Measurements from ENCODE around the gene FOXO1. TPM values are rescaled to one million over a fixed set of nuclear protein-coding genes. Genes with fewer than 3 reads are reported as not detected.

FOXO1 gene
- total RNA-seq, 3 donors from 2014 or later = 54.1 to 163 (median 67.2) TPM

DNA sequence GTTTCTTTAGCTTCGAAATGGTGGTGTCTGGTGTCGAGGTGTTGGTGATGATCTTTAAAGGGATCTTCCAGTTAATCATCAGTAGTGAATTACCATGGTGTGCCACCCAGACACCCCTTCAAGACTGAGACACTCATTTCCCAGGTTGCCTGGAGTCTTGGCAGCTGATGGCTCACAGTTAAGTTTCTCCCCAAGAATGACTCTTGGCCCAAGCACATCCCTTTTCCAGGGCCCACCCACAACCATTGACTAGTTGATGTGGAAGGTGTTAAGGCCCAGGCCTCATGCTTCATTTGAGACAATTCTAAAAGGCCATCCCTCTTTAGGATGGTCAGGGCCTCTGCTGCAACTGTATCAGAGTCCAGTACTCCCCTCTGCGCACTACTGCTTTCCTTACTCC, 145.5 kb downstream of the FOXO1 start:
- no peak for DNase-seq (ENCODE audit: low spot score in 2 of 2)
- no peaks in the 10 kb centered on the region for H3K4me1 ChIP-seq
- H3K27me3 ChIP-seq = no peaks in the 10 kb centered on the region
- no peak overlapping the region for H3K27ac ChIP-seq
- H3K36me3 ChIP-seq = no peaks in the 10 kb centered on the region
- intact Hi-C loops (cut with DNase I; ENCODE audit: low total_unique reads) = no loop called here
- no peak overlapping the region for H3K4me3 ChIP-seq
- H3K9me3 ChIP-seq = no peaks in the 10 kb centered on the region
- TF ChIP-seq, protein P1, sequence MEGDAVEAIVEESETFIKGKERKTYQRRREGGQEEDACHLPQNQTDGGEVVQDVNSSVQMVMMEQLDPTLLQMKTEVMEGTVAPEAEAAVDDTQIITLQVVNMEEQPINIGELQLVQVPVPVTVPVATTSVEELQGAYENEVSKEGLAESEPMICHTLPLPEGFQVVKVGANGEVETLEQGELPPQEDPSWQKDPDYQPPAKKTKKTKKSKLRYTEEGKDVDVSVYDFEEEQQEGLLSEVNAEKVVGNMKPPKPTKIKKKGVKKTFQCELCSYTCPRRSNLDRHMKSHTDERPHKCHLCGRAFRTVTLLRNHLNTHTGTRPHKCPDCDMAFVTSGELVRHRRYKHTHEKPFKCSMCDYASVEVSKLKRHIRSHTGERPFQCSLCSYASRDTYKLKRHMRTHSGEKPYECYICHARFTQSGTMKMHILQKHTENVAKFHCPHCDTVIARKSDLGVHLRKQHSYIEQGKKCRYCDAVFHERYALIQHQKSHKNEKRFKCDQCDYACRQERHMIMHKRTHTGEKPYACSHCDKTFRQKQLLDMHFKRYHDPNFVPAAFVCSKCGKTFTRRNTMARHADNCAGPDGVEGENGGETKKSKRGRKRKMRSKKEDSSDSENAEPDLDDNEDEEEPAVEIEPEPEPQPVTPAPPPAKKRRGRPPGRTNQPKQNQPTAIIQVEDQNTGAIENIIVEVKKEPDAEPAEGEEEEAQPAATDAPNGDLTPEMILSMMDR (IDR thresholded peaks at IDR 0.05) = no peak
- no peak for TF ChIP-seq POLR2AphosphoS5 (IDR thresholded peaks at IDR 0.05)
- TF ChIP-seq POLR2A (IDR thresholded peaks at IDR 0.05) = no peak

DNA sequence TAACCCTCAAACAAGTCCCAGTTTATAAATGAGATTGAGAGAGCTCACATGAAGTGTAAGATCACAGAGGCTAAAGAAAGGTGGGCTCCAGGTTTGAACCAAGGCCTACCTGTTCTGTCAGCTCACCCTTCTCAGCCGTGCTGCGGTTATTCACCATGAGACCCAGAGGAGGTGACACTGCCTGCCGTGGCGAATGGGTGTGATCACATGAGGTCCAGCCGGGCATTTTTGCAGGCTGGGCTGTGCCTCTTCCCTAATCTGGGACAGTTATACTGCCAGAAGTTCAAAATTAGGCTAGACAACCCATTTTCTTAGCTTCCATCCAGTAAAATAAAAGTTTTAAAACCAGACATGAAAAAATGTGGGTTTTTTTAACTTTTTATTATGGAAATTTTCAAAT, 146.8 kb downstream of the FOXO1 start:
- Histone ChIP-seq H3K4me3 (no peak overlapping the region), H3K9me3 (no peaks in the 10 kb centered on the region), H3K27me3 (no peaks in the 10 kb centered on the region), H3K4me1 (no peaks in the 10 kb centered on the region), H3K36me3 (no peaks in the 10 kb centered on the region), H3K27ac (no peak overlapping the region)
- intact Hi-C loops (cut with DNase I; ENCODE audit: low total_unique reads) = no loop called here
- no peak for TF ChIP-seq POLR2A (IDR thresholded peaks at IDR 0.05)
- no peak for TF ChIP-seq POLR2AphosphoS5 (IDR thresholded peaks at IDR 0.05)
- TF ChIP-seq, protein P1 (IDR thresholded peaks at IDR 0.05) = no peak
- DNase-seq (ENCODE audit: low spot score in 2 of 2) = no peak

DNA sequence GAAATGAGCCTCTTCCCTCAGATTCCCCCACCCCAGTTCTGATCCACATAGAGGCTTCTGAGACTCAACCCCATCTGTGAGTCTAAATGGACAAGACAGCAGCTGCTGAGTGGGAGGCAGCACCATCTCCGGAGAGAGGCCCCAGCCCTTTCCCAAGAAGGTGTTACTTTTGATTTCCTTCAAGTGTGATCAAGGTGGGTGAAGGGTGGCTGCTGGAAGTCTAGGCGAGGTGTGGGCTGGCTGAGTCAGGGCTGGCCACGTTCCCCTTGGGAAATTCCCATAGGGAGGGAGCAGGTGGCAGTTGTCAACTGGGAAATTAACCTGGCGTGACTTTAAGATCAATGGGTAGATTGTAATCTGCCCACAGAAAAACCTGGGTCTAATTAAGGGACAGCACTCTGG, 148.0 kb downstream of the FOXO1 start:
- Histone ChIP-seq H3K9me3 (no peaks in the 10 kb centered on the region), H3K27ac (no peak overlapping the region), H3K27me3 (no peaks in the 10 kb centered on the region), H3K36me3 (no peaks in the 10 kb centered on the region), H3K4me3 (no peak overlapping the region), H3K4me1 (no peaks in the 10 kb centered on the region)
- intact Hi-C loops (cut with DNase I; ENCODE audit: low total_unique reads) = no loop called here
- TF ChIP-seq, protein P1 (IDR thresholded peaks at IDR 0.05) = no peak
- TF ChIP-seq POLR2A (IDR thresholded peaks at IDR 0.05) (no peak), POLR2AphosphoS5 (IDR thresholded peaks at IDR 0.05) (no peak)
- no peak for DNase-seq (ENCODE audit: low spot score in 2 of 2)

DNA sequence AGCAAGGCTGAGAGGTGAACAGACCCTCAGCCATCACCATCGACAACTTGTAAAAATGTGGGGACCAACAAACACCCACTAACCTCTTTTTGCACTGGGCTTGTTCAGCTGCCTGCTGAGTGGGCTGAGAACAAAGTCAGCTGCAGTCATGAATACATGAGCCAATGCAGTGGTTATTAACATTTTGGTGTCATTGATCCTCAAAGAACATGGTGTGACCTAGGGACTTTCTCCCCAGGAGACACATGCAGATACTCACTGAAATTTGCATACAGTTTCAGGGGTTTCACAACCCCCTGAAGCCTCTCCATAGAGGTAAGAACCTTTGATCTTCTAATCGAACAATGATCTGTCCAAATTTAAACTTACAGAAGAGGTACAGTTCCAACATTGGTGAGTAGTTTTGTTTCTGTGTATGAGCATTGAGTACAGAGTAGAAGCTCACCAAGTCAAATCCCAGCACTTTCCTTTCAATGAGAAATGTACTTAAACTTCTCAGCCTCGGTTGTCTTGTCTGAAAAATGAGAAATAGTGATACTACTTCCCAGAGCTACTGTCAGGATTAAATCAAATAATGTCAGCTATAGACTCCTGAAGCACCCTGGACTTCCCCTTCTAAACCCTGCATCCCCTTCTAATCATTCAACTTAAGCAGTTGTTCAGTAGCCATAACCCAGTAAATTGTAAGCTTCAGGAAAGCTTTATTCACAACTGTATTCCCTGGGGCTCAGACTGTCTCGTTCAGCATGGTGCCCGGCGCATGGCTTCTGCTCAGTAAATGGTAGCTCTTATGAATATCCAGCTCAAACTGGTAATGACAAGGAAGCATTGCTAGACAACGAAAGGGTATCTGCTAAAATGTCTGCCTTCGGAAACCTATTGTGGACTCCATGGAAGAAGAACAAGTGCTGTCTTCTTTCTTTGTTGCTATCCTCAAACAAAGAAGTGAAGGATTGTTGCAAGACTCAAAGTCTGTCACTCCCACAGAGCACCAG, 148.7 kb downstream of the FOXO1 start:
- no peak overlapping the region for H3K4me3 ChIP-seq
- TF ChIP-seq POLR2A (IDR thresholded peaks at IDR 0.05) (no peak), POLR2AphosphoS5 (IDR thresholded peaks at IDR 0.05) (no peak)
- TF ChIP-seq, protein P1 (IDR thresholded peaks at IDR 0.05) = no peak
- no peaks in the 10 kb centered on the region for H3K9me3 ChIP-seq
- no peaks in the 10 kb centered on the region for H3K4me1 ChIP-seq
- H3K27ac ChIP-seq = no peak overlapping the region
- no peaks in the 10 kb centered on the region for H3K36me3 ChIP-seq
- no peaks in the 10 kb centered on the region for H3K27me3 ChIP-seq
- no peak for DNase-seq (ENCODE audit: low spot score in 2 of 2)
- intact Hi-C loops (cut with DNase I; ENCODE audit: low total_unique reads) = no loop called here

DNA sequence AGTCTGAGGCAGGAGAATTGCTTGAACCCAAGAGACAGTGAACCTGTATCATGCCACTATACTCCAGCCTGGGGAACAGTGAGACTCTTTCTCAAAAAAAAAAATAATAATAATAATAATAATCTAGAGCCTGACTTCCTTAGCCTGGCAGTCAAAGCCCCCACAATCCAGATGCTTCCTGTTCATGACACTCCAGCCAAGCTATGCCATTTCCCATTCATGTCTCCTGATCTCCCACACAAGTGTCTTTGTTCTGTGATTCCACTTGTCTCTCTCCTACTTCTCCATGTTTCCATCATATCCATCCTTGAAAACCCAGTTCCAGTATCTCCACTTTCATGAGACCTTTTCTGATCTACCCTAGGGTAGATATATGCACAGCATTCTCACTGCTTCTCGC, 150.7 kb downstream of the FOXO1 start:
- no peak for DNase-seq (ENCODE audit: low spot score in 2 of 2)
- Histone ChIP-seq H3K4me1 (no peaks in the 10 kb centered on the region), H3K27me3 (no peaks in the 10 kb centered on the region), H3K9me3 (no peaks in the 10 kb centered on the region), H3K27ac (no peak overlapping the region), H3K36me3 (no peaks in the 10 kb centered on the region), H3K4me3 (no peak overlapping the region)
- TF ChIP-seq, protein P1 (IDR thresholded peaks at IDR 0.05) = no peak
- no peak for TF ChIP-seq POLR2A (IDR thresholded peaks at IDR 0.05)
- TF ChIP-seq POLR2AphosphoS5 (IDR thresholded peaks at IDR 0.05) = no peak
- intact Hi-C loops (cut with DNase I; ENCODE audit: low total_unique reads) = no loop called here
